ENCODE results near the gene MLLT3. TPM values are rescaled to one million over a fixed set of nuclear protein-coding genes. Genes with fewer than 3 reads are reported as not detected.

MLLT3 gene
- total and polyA plus RNA-seq, 2 donors (not counting 3 experiments of a cell fraction or from before 2014, with no cell fraction given), result 6.1 to 10.0 TPM

DNA sequence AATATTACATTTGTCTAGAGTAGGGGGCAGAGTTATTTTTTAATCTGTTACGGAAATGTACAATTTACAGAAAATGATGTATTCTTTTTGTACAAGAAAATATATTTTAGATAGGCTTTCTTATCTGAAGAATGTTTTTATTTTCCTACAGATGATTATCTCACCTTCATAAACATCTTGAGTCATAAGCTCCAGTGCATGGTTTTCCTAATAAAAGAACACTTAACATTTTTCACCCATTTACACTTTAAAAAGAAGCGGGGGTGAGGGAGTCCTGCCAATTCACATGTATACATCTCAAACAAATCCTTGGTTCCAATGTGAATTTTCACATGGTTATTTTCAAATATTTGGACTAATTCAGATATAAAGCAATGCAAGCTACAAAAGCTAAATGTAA is 85.0 kb downstream of the MLLT3 start:
- Histone ChIP-seq H3K9me3 (replicated peaks; ENCODE audit: control insufficient read depth, insufficient read depth, low read length) (no peaks in the 10 kb centered on the region), H3K4me3 (replicated peaks in 1 of 3; ENCODE audit: insufficient read depth in 1 of 3, low read depth in 1 of 3, low read length in 3 of 3) (no peak overlapping the region), H4K20me1 (replicated peaks; ENCODE audit: control insufficient read depth, extremely low read depth, insufficient read depth, low read length) (no peaks in the 10 kb centered on the region), H2AFZ (ENCODE audit: low read depth, low read length) (no peak overlapping the region), H3K79me2 (ENCODE audit: control insufficient read depth, insufficient read depth, low read length) (no peaks in the 10 kb centered on the region), H3K27me3 (ENCODE audit: control insufficient read depth in 2 of 2, insufficient read depth in 2 of 2, low read length in 2 of 2) (no peaks in the 10 kb centered on the region), H3K9ac (replicated peaks; ENCODE audit: extremely low read depth, insufficient read depth, low read length) (no peak overlapping the region), H3K9me1 (replicated peaks; ENCODE audit: control insufficient read depth, extremely low read depth, insufficient read depth, low read length) (no peaks in the 10 kb centered on the region), H3K36me3 (ENCODE audit: control insufficient read depth in 2 of 2, extremely low read depth in 1 of 2, insufficient read depth in 2 of 2, low read length in 2 of 2) (no peaks in the 10 kb centered on the region), H3K4me2 (ENCODE audit: insufficient read depth, low read length) (no peak overlapping the region), H3K27ac (ENCODE audit: insufficient read depth, low read depth, low read length) (no peak overlapping the region), H3K4me1 (ENCODE audit: control insufficient read depth, extremely low read depth, insufficient read depth, low read length) (no peaks in the 10 kb centered on the region)
- DNase-seq (ENCODE audit: low read depth, low spot score) (no peak), FAIRE-seq (no peak)
- TF ChIP-seq JUN (IDR thresholded peaks at IDR 0.05; ENCODE audit: borderline replicate concordance, insufficient read depth, insufficient read length, low read depth) (no peak), EZH2 (IDR thresholded peaks at IDR 0.05; ENCODE audit: borderline replicate concordance, low read depth, low read length, severe bottlenecking) (no peak), GATA2 (IDR thresholded peaks at IDR 0.05; ENCODE audit: insufficient read depth, insufficient read length, low read depth, low read length) (no peak), POLR2AphosphoS5 (IDR thresholded peaks at IDR 0.05; ENCODE audit: insufficient read depth, low read depth, low read length) (no peak), POLR2A (IDR thresholded peaks at IDR 0.05; ENCODE audit: low read depth, low read length) (no peak), FOS (IDR thresholded peaks at IDR 0.05; ENCODE audit: borderline replicate concordance, insufficient read depth, low read length) (no peak), MYC (IDR thresholded peaks at IDR 0.05; ENCODE audit: low read depth, low read length) (no peak)
- TF ChIP-seq, protein P1, sequence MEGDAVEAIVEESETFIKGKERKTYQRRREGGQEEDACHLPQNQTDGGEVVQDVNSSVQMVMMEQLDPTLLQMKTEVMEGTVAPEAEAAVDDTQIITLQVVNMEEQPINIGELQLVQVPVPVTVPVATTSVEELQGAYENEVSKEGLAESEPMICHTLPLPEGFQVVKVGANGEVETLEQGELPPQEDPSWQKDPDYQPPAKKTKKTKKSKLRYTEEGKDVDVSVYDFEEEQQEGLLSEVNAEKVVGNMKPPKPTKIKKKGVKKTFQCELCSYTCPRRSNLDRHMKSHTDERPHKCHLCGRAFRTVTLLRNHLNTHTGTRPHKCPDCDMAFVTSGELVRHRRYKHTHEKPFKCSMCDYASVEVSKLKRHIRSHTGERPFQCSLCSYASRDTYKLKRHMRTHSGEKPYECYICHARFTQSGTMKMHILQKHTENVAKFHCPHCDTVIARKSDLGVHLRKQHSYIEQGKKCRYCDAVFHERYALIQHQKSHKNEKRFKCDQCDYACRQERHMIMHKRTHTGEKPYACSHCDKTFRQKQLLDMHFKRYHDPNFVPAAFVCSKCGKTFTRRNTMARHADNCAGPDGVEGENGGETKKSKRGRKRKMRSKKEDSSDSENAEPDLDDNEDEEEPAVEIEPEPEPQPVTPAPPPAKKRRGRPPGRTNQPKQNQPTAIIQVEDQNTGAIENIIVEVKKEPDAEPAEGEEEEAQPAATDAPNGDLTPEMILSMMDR (IDR thresholded peaks at IDR 0.05; ENCODE audit: extremely low read depth in 1 of 2, insufficient read depth in 1 of 2, low read depth in 1 of 2, low read length in 2 of 2), result no peak
- TF ChIP-seq, protein P2, sequence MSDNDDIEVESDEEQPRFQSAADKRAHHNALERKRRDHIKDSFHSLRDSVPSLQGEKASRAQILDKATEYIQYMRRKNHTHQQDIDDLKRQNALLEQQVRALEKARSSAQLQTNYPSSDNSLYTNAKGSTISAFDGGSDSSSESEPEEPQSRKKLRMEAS (IDR thresholded peaks at IDR 0.05; ENCODE audit: insufficient read depth, insufficient read length), result no peak
- ChIA-PET CTCF (interaction anchor here (1.2 kb wide), 1 partner anchor 15 kb away, joined by 3 read pairs; no protein-coding TSS in a partner anchor), POLR2A (no interaction called here)
- dilution Hi-C loops (cut with MboI; ENCODE audit: extremely low pct_ligation_motif_present, low sequenced_read_pairs) (no loop called here), intact Hi-C loops (cut with micrococcal nuclease) (no loop called here)
- BruUV-seq (replicated peaks), result no TSS peak

Data from endothelial cell of umbilical vein (primary cell).